Measurements from ENCODE around the gene GPR176. TPM values are rescaled to one million over a fixed set of nuclear protein-coding genes. Genes with fewer than 3 reads are reported as not detected.

Gene GPR176
- total RNA-seq, 1 donor: 173 TPM

DNA sequence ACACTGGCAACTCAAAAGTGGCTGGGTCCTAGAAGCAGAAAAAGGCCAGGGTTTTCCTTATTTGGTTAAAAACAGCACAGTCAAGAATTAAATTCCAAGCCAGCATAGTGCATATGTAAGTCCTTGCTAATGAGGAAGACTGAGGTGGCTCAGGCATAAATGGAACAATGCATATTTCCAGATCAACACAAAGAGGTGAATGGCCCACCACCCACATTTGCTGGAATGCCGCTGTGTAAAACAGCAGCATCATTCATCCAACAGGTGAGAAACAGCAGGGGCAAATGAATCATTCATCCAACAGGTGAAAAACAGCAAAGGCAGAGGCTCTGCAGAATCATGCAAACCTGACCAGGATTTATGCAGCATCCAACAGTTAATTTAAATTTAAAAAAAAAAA lies 32.9 kb downstream of the GPR176 start:
- Histone ChIP-seq H3K79me2 (ENCODE audit: insufficient read depth, low read length) (peaks cover 94% of the 10 kb centered on the region), H3K9me3 (ENCODE audit: low read depth, low read length) (no peaks in the 10 kb centered on the region), H3K4me3 (ENCODE audit: insufficient read depth, low read length) (no peak overlapping the region), H4K20me1 (ENCODE audit: insufficient read depth, low read length) (peaks cover 21% of the 10 kb centered on the region), H3K27me3 (ENCODE audit: insufficient read depth, low read length) (no peaks in the 10 kb centered on the region), H2AFZ (ENCODE audit: low read length) (no peak overlapping the region), H3K36me3 (ENCODE audit: insufficient read depth, low read length) (peaks cover 11% of the 10 kb centered on the region), H3K4me1 (ENCODE audit: insufficient read depth, low read length) (peaks cover 21% of the 10 kb centered on the region), H3K27ac (ENCODE audit: low read depth, low read length) (no peak overlapping the region), H3K4me2 (ENCODE audit: insufficient read depth, low read length) (no peak overlapping the region)
- no peak for TF ChIP-seq CTCF (IDR thresholded peaks at IDR 0.05; ENCODE audit: extremely low read depth, low read depth, low read length)
- no peak for DNase-seq (ENCODE audit: insufficient read length, low spot score, missing footprints)

- H4K20me1 ChIP-seq (ENCODE audit: insufficient read depth, low read length): peaks cover 25% of the 10 kb centered on the region
- no peak for DNase-seq (ENCODE audit: insufficient read length, low spot score, missing footprints)
- TF ChIP-seq CTCF (IDR thresholded peaks at IDR 0.05; ENCODE audit: extremely low read depth, low read depth, low read length): no peak
- no peaks in the 10 kb centered on the region for H3K9me3 ChIP-seq (ENCODE audit: low read depth, low read length)
- H3K27me3 ChIP-seq (ENCODE audit: insufficient read depth, low read length): no peaks in the 10 kb centered on the region
- no peak overlapping the region for H3K27ac ChIP-seq (ENCODE audit: low read depth, low read length)
- H2AFZ ChIP-seq (ENCODE audit: low read length): no peak overlapping the region
- H3K79me2 ChIP-seq (ENCODE audit: insufficient read depth, low read length): peaks cover 94% of the 10 kb centered on the region
- H3K4me3 ChIP-seq (ENCODE audit: insufficient read depth, low read length): no peak overlapping the region
- H3K36me3 ChIP-seq (ENCODE audit: insufficient read depth, low read length): peaks cover 8% of the 10 kb centered on the region
- H3K4me1 ChIP-seq (ENCODE audit: insufficient read depth, low read length): peaks cover 29% of the 10 kb centered on the region
- H3K4me2 ChIP-seq (ENCODE audit: insufficient read depth, low read length): no peak overlapping the region
Observed at GRCh38 chr15:39886418-39886817, 33.6 kb downstream of the GPR176 start.

GRCh38 chr15:39885099-39885777 lies 34.8 kb downstream of the GPR176 start:
- Histone ChIP-seq H3K36me3 (ENCODE audit: insufficient read depth, low read length) (peaks cover 5% of the 10 kb centered on the region), H3K9me3 (ENCODE audit: low read depth, low read length) (no peaks in the 10 kb centered on the region), H4K20me1 (ENCODE audit: insufficient read depth, low read length) (peaks cover 25% of the 10 kb centered on the region), H3K4me1 (ENCODE audit: insufficient read depth, low read length) (peaks cover 41% of the 10 kb centered on the region), H3K27me3 (ENCODE audit: insufficient read depth, low read length) (no peaks in the 10 kb centered on the region), H3K4me2 (ENCODE audit: insufficient read depth, low read length) (no peak overlapping the region), H3K4me3 (ENCODE audit: insufficient read depth, low read length) (no peak overlapping the region), H3K79me2 (ENCODE audit: insufficient read depth, low read length) (peaks cover 94% of the 10 kb centered on the region), H3K27ac (ENCODE audit: low read depth, low read length) (no peak overlapping the region), H2AFZ (ENCODE audit: low read length) (no peak overlapping the region)
- no peak for DNase-seq (ENCODE audit: insufficient read length, low spot score, missing footprints)
- TF ChIP-seq CTCF (IDR thresholded peaks at IDR 0.05; ENCODE audit: extremely low read depth, low read depth, low read length): no peak

DNA sequence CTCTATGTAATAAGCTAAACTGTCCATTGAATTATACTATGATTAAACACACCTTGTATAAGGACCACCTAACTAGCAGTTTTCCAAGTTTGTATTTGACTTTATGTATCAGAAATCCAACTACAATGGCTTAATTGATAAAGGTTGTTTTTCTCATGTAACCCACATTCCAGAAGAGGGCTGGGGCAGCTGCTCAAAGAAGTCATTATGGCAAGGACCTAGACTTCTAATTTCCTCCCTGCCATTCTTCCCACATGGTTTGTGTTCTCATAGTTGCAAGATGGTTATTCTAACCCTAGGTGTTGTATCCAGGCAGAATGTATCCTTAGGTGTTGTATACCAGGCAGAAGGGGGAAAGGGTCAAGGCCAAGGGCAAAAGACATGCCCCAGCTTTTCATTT lies 35.7 kb downstream of the GPR176 start:
- Histone ChIP-seq H3K36me3 (ENCODE audit: insufficient read depth, low read length) (peaks cover 5% of the 10 kb centered on the region), H3K27ac (ENCODE audit: low read depth, low read length) (no peak overlapping the region), H3K4me1 (ENCODE audit: insufficient read depth, low read length) (peaks cover 43% of the 10 kb centered on the region), H2AFZ (ENCODE audit: low read length) (no peak overlapping the region), H3K9me3 (ENCODE audit: low read depth, low read length) (no peaks in the 10 kb centered on the region), H3K4me3 (ENCODE audit: insufficient read depth, low read length) (no peak overlapping the region), H4K20me1 (ENCODE audit: insufficient read depth, low read length) (peaks cover 25% of the 10 kb centered on the region), H3K4me2 (ENCODE audit: insufficient read depth, low read length) (no peak overlapping the region), H3K27me3 (ENCODE audit: insufficient read depth, low read length) (no peaks in the 10 kb centered on the region), H3K79me2 (ENCODE audit: insufficient read depth, low read length) (peaks cover 95% of the 10 kb centered on the region)
- DNase-seq (ENCODE audit: insufficient read length, low spot score, missing footprints): no peak
- TF ChIP-seq CTCF (IDR thresholded peaks at IDR 0.05; ENCODE audit: extremely low read depth, low read depth, low read length): no peak
